Measurements from ENCODE around the gene UBE2G1.

The UBE2G1 gene

DNA sequence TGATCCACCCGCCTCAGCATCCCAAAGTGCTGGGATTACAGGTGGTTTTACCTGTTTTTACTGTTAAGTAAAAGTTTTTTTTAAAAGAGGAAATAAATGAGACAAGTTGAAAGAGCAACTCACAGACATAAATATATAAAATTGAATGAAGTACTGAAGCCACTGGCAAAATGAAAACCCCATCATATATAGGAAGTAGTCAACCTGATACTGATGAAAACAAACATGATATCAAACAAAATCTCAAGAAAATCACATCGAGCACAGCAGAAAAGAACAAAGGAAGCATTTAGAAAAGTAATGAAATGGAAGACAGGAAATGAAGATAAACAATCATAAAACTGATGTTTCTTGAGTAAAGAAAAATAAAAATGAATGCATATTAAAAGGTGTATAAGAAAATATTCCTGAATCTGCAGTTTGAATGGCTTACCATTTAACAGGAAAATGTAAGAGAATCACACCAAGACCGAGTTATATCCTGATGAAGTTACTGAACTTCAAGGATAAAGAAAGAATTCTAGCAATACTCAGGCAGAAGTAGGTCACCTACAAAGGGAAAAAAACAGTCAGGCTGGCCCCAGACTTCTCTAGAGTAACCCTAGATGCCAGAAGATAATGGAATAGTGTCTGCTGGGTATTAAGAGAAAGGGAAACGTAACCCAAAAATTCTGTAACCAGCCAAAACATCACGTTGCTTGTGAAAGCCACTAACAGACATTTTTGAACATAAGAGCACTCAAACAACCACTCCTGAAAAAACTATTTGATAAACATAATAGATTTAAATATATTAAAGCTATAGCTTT, 31.5 kb downstream of the UBE2G1 start:
- DNase-seq, result no peak

DNA sequence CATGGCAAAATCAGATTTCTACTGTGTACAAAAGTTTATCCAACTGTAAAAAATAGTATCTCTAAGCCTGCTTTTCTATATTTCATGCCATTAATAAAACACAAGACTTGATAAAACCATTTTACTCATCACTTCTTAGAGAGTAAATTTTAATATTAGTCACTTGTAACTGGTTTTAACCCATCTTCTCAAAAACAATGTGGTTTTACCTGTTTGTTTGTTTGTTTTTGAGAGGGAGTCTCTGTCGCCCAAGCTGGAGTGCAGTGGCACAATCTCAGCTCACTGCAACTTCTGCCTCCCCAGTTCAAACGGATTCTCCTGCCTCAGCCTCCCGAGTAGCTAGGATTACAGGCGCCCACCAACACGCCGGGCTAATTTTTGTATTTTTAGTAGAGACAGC, 32.1 kb downstream of the UBE2G1 start:
- no peak for DNase-seq

DNA sequence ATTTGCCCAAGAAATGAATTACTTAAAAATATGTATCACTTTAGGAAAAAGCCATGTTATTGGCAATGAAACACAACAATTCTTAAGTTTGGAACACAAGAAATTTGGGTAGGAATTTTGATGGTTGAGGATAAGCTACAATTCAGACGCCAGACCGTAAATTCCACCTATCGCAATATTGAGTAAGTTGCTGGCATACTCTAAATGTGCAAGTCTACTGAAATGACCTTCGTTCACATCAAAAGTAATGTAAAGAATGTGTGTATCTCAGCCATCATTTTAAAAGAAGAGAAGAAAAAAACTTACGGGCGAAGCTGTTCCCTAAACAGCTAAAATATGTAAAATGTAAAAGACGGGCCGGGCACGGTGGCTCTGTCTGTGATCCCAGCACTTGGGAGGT, 33.4 kb downstream of the UBE2G1 start:
- no peak for DNase-seq

DNA sequence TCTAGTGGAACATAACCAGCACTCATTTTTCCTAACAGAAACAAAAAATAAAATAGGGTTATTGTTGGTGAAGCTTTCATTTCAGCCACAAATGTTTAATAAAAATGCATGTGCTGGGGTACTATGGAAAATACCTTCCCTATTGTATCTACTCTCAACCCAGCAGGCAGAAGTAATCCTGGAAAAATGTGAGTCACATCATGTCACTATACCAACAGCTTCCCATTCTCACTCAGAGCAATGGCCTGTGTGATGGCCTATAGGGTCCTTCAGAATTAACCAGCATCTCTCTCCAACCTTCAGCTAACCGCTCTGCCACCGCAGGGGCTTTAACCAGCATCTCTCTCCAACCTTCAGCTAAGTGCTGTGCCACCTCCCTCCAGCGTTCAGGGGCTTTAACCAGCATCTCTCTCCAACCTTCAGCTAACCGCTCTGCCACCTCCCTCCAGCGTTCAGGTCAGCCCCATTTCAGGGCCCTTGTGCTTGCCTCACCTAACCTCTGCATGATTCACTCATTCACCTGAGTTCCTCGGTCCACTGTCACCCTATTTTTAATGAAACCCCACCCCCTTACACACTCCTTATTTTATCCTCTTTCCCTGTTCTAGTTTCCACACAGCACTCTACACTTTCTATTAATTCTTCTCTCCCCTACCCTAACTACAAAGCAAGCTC, 34.0 kb downstream of the UBE2G1 start:
- no peak for DNase-seq

DNA sequence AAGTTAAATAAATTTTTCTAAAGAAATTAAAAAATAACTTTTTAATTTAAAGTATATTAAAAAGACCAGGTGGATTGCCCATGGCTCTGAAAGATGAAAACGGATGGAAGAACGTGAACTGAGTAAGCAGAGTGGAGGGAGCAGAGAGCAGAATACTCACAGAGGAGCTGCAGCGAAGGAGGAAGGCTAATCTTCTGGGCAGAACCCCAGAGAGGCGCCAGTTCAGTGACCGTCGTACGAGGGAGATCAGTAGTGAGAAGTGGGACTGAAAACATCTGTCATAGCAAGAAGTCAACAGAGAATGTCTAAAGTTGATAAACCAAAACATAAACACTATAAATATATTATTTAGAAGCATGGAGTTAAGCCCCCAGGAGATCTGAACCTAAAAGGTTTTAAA, 34.9 kb downstream of the UBE2G1 start:
- no peak for DNase-seq

DNA sequence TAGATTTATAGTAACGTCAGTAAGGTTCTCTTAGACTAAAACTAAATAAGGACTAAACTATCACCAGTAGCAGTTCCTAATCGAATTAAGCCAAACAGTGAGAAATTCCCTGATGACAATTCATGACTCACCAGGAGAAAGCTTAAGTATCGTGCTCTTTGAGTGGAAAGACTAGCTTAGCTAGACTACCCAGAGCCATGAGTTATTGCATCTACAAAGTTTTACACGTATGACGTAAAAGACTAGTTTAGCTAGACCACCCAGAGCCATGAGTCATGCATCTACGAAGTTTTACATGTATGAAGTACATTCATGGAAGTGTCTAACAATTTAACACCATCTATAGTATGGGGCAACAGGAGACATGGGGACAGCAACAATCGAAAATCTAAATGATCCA, 36.6 kb downstream of the UBE2G1 start:
- no peak for DNase-seq

DNA sequence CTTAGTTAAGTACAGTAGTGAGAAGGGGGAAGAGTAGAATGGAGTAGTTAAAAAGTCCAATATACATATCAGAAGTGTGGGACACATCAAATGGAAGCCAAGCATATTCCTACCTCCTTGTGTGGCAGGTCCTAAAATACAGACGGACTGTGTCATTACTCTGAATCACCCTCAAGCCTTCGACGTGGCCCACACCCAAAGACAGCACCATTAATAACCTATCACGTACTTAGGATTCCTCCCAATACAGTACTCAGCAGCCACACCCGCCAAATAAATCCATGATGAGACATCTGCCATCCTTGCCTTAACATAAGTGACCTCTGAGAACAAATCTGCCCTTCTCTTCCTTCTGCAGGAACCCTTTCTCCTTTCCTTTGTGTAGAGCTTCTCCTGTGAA, 38.9 kb downstream of the UBE2G1 start:
- no peak for DNase-seq

DNA sequence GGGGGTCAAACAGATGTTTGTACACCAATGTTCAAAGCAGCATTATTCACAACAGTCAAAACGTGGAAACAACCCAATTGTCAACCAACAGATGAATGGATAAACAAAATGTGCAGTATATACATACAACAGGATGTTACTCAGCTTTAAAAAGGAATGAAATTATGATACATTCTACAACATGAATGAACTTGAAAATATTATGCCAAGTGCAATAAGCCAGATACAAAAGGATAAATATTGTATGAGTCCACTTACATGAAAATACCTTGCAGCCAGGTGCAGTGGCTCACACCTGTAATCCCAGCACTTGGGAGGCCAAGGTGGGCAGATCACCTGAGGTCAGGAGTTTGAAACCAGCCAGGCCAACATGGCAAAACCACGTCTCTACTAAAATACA, 39.9 kb downstream of the UBE2G1 start:
- DNase-seq, result no peak

DNA sequence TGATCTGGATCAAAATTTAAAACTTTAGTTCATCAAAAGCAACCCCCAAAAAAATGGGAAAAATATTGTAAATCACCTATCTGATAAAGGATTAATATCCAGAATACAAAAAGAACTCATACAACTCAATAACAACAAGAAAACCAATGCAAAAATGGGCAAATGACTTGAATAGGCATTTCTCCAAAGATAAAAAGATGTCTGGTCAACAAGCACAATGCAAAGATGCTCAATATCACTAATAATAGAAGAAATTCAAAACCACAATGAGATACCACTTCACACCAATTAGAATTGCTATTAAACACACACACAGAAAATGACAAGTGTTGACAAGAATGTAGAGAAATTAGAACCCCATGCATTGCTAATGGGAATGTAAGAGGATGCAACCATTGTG, 40.4 kb downstream of the UBE2G1 start:
- no peak for DNase-seq

DNA sequence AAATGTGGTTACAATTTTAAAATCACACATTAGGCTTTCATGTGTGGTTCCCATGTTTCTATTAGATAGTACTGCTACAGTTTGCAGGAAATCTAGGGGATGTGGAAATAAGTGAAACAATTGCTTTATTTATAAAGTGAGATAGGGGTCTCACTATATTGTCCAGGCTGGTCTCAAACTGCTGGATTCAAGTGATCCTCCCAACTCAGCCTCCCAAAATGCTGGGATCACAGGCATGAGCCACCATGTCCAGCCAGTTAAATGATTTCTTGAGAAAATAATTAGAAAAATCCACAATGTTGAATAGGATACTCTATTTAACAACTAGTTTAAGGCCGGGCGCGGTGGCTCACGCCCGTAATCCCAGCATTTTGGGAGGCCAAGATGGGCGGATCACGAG, 42.0 kb downstream of the UBE2G1 start:
- no peak for DNase-seq

DNA sequence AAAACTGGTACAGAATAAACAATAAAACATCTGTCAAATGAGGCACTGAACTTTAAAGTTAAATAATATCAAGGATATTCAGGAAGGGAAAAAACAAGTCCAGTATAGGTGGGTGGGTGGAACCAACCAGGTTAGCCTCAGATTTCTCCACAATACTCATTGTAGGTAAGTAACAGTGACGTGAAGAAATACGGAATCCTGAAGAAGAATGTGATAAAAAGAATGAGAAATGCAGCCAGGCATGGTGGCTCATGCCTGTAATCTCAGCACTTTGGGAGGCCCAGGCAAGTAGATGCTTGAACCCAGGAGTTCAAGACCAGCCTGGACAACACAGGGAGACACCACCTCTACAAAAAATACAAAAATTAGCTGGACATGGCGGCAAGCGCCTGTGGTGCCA, 47.3 kb downstream of the UBE2G1 start:
- DNase-seq, result no peak

DNA sequence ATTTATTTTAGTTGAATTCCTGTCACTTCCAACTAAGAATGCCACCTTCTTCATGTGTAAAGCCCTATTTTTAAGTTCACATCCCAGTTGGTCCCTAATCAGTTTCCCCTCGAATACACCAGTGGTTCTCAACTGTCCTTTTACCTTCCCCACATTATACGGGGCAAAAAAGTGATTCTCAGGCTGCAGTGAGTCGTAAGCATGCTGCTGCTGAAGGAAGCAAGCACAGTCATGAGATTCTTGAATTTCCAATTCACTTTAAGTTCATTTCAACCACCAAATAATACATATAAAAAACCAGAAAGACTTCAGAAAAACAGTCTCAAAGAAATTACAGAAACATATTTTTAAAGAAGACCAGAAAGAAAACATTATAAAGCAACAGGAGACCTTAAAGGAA, 47.9 kb downstream of the UBE2G1 start:
- DNase-seq, result no peak

DNA sequence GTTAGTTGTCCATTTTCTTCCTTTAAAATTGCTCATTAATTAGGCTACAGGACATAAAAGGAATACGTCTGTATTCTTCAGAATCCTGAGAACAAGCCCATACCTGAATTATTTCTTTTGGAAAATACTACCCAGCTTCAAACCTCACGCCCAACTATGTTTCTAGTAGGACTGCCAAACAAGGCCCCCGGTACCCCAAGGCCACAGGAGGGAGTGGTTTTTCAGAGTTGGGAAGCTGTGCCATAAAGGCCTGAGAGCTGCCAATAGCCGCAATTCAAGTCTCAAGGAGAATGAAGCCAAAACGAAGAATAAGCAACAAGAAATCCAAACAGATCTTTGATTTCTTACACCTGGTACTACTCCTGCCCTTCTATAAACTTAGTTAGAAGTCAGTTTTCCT, 48.3 kb downstream of the UBE2G1 start:
- DNase-seq, result no peak

DNA sequence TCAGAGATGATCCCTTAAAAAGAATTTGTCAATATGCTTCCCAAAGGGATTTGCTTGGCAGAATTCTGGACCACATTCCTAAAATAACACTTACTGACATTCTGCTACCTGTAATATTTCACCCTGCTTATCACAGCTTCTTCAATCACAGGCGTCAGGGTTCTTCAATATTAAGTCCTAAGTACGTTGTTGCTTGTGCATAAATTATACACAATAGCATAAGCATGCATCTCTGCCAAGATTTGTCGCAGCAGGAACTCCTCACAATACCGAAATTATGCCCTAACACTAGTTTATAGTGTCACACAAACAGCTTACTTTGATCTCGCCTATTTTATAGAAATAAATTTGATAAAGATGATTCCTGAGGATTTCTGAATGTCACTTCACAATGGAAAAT, 48.9 kb downstream of the UBE2G1 start:
- no peak for DNase-seq

DNA sequence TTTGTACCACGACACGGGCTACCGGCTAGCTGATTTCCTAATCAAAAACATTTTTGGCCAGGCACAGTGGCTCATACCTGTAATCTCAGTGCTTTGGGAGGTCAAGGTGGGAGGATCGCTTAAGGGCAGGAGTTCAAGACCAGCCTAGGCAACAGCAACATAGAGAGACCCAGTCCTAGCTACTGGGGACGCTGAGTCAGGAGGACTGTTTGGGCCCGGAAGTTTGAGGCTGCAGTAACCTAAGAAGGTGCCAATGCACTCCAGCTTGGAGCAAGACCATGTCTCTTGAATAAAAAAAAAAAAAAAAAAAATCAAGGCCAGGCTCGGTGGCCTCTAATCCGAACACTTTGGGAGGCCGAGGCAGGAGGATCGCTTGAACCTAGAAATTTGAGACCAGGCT, 49.8 kb downstream of the UBE2G1 start:
- DNase-seq, result no peak

DNA sequence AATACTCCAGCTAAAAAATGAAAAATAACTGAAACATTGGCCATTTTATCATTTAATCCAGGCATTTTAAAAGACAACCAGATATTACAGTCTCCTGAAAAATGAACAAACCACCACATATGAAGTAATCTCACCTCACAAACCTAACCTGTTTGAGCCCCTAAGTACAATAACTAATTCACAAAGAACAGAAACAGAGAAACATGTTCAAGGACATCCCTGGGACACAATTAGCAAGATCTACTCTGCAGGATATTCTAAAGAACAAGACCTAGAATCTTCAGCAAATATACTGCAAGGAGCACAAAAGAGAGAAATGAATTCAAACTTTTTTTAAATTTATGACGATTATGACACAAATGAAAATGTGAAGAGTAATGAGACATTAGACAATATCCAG, 51.9 kb downstream of the UBE2G1 start:
- DNase-seq, result no peak

DNA sequence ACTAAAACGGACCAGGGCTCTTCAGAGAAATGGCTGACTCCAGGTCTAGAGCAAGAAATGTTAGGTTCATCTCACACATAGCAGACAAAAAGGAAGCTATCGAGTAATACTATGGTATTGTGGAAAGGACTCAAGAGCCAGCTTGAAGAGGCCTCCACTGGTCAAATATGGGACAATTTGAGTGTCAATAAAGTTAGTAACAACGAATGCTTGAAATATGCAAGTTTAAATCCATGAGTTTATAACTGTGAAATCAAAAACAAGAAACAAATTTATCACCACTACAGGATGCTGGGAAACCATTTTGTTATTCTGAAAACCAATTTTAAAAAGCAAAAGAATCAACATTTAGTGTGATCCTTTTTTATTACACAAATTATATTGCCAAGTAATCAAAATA, 52.3 kb downstream of the UBE2G1 start:
- DNase-seq, result no peak

DNA sequence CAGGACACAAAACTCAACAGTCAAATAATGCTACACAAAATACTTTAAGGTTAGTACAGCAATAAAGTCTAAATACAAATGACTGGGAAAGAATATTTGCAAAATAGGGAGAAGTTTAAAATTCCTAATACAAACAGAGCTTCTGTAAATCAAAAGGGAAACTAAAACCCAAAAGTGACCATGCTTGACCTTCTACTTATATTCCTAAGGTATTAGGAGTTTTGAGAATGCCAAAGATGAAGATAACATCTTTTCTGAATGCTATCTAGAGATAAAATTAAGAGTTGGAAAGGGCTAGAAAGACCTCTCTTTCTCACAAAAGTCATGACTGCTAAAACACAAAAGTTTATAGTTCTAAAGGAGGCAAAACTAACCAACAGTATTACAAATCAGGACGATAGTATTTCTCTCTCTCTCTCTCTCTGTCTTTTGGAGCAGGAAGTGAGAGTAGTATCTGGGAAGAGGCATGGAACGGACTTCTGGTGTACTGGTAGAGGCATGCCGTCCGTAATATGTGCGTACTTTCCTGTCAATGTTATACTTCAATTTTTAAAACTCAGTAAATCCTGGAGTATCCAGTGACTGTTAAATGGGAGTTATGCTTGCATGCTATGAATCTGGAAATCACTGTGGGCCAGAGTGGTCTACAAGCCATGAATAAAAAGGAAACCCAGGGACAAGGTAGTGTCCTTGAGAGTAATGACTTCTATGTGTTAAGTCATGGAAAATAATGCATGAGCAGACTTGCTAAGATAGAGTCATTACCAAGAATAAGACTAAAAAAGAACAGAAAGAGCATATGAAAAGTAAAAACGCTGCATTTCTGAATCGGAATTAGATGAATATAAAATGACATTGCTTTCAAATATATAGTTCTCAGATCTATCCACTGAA, 53.0 kb downstream of the UBE2G1 start:
- no peak for DNase-seq

DNA sequence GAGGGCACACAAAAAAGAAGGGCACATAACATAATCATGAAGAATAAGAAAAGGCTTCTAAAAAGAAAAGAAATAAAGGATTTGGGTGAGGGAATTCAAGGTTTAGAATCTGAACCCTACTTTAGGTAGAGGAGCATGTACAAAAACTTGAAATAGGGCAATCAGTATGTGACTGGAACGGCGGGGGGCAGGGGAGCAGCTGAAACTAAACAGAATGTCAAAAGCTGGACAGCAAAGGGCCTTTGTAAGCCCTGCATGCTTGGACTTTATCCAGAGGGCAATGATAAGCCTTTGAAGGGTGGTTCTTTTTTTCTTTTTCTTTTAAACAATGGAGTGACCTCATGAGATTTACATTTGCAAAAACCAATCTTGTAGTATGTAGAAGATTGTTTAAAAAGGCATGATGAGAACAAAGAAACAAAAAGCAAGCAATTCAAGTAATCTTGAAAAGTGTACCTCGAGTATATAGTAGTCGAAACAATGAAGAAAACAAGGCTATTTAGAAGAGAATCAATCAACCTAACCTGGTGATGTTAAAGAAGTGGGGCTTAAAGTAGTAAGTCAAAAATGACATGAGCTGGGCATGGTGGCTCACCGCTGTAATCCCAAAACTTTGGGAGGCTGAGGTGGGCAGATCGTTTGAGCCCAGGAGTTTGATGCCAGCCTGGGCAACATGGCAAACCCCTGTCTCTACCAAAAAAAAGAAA, 56.0 kb downstream of the UBE2G1 start:
- peak in 22 of 58 donors; percentile 1 to 61 (median 14) for DNase-seq

DNA sequence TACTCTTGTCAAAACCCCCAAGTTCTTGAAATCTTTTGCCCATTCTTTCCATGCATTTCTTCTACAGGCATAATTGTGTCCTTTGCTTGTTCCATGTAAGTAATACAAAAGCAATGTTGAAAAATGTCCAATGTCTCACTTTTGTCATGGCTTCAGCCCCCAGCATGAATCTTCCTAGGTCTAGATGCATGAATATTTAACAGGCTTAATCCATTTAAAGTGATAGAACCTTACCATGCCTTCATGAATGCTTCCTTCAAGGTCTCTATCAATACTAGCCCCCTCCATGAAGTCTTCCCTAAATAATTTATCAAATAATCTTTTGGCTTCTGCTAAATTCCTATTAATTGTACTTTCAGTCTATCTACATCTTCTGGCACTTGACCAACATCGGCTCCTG, 56.6 kb downstream of the UBE2G1 start:
- DNase-seq, result no peak

DNA sequence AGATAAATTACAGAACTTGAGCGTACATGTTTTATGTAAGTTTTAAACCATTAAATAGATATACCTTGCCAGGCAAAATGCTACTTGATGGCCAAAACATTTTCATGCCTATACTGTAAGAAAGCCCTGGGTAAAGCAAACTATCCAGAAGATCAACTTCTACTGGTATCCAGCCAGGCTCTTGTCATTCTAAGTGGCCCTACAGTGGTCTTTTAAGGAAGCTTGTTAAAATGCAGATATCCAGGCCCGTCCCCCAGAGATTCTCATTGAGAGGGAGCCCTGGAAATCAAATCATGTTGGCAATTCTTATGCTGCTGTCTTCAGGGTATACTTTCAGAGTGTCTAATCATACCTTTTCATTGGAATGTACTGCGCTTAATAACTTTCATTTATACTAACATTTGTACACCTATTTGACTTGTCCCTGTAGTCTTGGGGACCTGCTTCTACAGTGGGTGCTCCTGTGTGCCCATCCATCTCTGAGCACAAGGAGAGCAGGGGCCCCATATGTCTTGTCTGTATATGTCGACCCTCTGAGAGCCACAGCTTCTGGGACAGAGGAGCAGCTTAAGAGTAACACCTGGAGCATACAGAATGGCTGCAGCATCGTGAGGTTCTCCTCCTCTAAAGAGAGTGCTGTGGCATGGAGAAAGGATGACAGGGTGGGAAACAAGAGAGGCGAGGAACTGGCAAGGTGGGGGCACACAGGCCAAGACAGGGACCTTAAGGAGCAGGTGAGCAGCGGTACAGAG, 59.1 kb downstream of the UBE2G1 start:
- DNase-seq, result no peak

Measured in anterior cingulate cortex (tissue), 58 donors.